ENCODE results near the gene LRP8. TPM values are rescaled to one million over a fixed set of nuclear protein-coding genes. Genes with fewer than 3 reads are reported as not detected.

The LRP8 gene
- total and polyA plus RNA-seq, 2 donors (not counting 3 experiments of a cell fraction or from before 2014, with no cell fraction given), result 40.9 to 62.2 TPM

DNA sequence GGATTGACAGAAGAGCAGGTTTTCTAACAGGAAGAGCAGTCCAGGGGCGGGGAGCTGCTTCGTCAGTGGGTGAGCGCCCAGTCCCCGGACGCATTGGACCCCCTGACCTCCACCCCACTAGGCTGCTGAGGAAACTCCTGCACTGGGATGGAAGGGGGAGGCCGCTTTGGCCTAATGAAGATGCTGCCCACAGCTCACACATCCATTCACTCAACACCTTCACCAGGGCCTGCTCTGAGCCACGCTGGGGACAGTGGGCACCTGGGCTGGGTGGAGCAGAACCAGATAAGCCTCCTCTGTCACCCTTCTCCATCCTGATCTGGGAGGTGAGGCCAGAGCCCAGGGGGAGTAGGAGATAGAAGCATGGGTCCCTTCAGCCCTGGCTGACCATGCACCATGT is 13.3 kb downstream of the LRP8 start:
- Histone ChIP-seq H3K9ac (replicated peaks; ENCODE audit: extremely low read depth, insufficient read depth, low read length) (no peak overlapping the region), H3K4me1 (ENCODE audit: control insufficient read depth, extremely low read depth, insufficient read depth, low read length) (no peaks in the 10 kb centered on the region), H3K27ac (ENCODE audit: insufficient read depth, low read depth, low read length) (no peak overlapping the region), H2AFZ (ENCODE audit: low read depth, low read length) (no peak overlapping the region), H3K27me3 (ENCODE audit: control insufficient read depth in 2 of 2, insufficient read depth in 2 of 2, low read length in 2 of 2) (no peaks in the 10 kb centered on the region), H3K79me2 (ENCODE audit: control insufficient read depth, insufficient read depth, low read length) (peaks cover 73% of the 10 kb centered on the region), H3K9me3 (replicated peaks; ENCODE audit: control insufficient read depth, insufficient read depth, low read length) (no peaks in the 10 kb centered on the region), H4K20me1 (replicated peaks; ENCODE audit: control insufficient read depth, extremely low read depth, insufficient read depth, low read length) (no peaks in the 10 kb centered on the region), H3K4me2 (ENCODE audit: insufficient read depth, low read length) (no peak overlapping the region), H3K36me3 (ENCODE audit: control insufficient read depth in 2 of 2, extremely low read depth in 1 of 2, insufficient read depth in 2 of 2, low read length in 2 of 2) (no peaks in the 10 kb centered on the region), H3K9me1 (replicated peaks; ENCODE audit: control insufficient read depth, extremely low read depth, insufficient read depth, low read length) (no peaks in the 10 kb centered on the region), H3K4me3 (replicated peaks in 1 of 3; ENCODE audit: insufficient read depth in 1 of 3, low read depth in 1 of 3, low read length in 3 of 3) (no peak overlapping the region)
- no peak for FAIRE-seq
- POLR2A ChIA-PET, result no interaction called here
- CTCF ChIA-PET, result no interaction called here
- no peak for DNase-seq (ENCODE audit: low read depth, low spot score)
- dilution Hi-C loops (cut with MboI; ENCODE audit: extremely low pct_ligation_motif_present, low sequenced_read_pairs) (no loop called here), intact Hi-C loops (cut with micrococcal nuclease) (no loop called here)
- no peak for TF ChIP-seq FOS (IDR thresholded peaks at IDR 0.05; ENCODE audit: borderline replicate concordance, insufficient read depth, low read length)
- no peak for TF ChIP-seq JUN (IDR thresholded peaks at IDR 0.05; ENCODE audit: borderline replicate concordance, insufficient read depth, insufficient read length, low read depth)
- no peak for TF ChIP-seq GATA2 (IDR thresholded peaks at IDR 0.05; ENCODE audit: insufficient read depth, insufficient read length, low read depth, low read length)
- no peak for TF ChIP-seq EZH2 (IDR thresholded peaks at IDR 0.05; ENCODE audit: borderline replicate concordance, low read depth, low read length, severe bottlenecking)
- no peak for TF ChIP-seq MYC (IDR thresholded peaks at IDR 0.05; ENCODE audit: low read depth, low read length)
- TF ChIP-seq POLR2AphosphoS5 (IDR thresholded peaks at IDR 0.05; ENCODE audit: insufficient read depth, low read depth, low read length), result no peak
- TF ChIP-seq POLR2A (IDR thresholded peaks at IDR 0.05; ENCODE audit: low read depth, low read length), result no peak
- TF ChIP-seq CTCF (IDR thresholded peaks at IDR 0.05; ENCODE audit: extremely low read depth in 1 of 2, insufficient read depth in 1 of 2, low read depth in 1 of 2, low read length in 2 of 2), result no peak
- no peak for TF ChIP-seq MAX (IDR thresholded peaks at IDR 0.05; ENCODE audit: insufficient read depth, insufficient read length)
- no TSS peak for BruUV-seq (replicated peaks)
